HG02970 (cell line): ENCODE data around the gene FBXO28.

Experiments used
- ATAC-seq: cut with Tn5 transposase; IDR thresholded peaks from one replicate; pipeline ENCODE4 v1.9.1; 2021; ENCODE audit warnings: mild to moderate bottlenecking, moderate library complexity, moderate number of reproducible peaks; ENCODE audit not compliant: unreplicated experiment, low FRiP score

The FBXO28 gene

GRCh38 chr1:224149709-224150108 lies 35.8 kb downstream of the FBXO28 start:
- ATAC-seq = no peak

GRCh38 chr1:224151117-224151516 lies 37.2 kb downstream of the FBXO28 start:
- ATAC-seq = no peak

GRCh38 chr1:224157316-224157715 lies 43.4 kb downstream of the FBXO28 start:
- ATAC-seq = no peak

- no peak for ATAC-seq
Observed at GRCh38 chr1:224159541-224159940, 45.6 kb downstream of the FBXO28 start.

GRCh38 chr1:224160171-224160682 lies 46.3 kb downstream of the FBXO28 start:
- no peak for ATAC-seq

GRCh38 chr1:224162768-224163167 lies 48.9 kb downstream of the FBXO28 start:
- ATAC-seq = no peak

- no peak for ATAC-seq
Observed at GRCh38 chr1:224163311-224163710, 49.4 kb downstream of the FBXO28 start.

- ATAC-seq = peak; percentile 70
Observed at GRCh38 chr1:224168859-224169380, 55.0 kb downstream of the FBXO28 start.

- ATAC-seq = no peak
Observed at GRCh38 chr1:224169718-224170270, 55.9 kb downstream of the FBXO28 start.

GRCh38 chr1:224170343-224170742 lies 56.4 kb downstream of the FBXO28 start:
- no peak for ATAC-seq

- ATAC-seq = no peak
Observed at GRCh38 chr1:224170748-224171478, 57.0 kb downstream of the FBXO28 start.

GRCh38 chr1:224172229-224172628 lies 58.3 kb downstream of the FBXO28 start:
- ATAC-seq = no peak

GRCh38 chr1:224173523-224173922 lies 59.6 kb downstream of the FBXO28 start:
- no peak for ATAC-seq

GRCh38 chr1:224175617-224176016 lies 61.7 kb downstream of the FBXO28 start:
- ATAC-seq = no peak

- no peak for ATAC-seq
Observed at GRCh38 chr1:224177356-224177999, 63.6 kb downstream of the FBXO28 start.

- ATAC-seq = no peak
Observed at GRCh38 chr1:224178894-224179293, 65.0 kb downstream of the FBXO28 start.

- no peak for ATAC-seq
Observed at GRCh38 chr1:224180783-224181452, 67.0 kb downstream of the FBXO28 start.

- ATAC-seq = no peak
Observed at GRCh38 chr1:224181453-224181810, 67.5 kb downstream of the FBXO28 start.

- peak; percentile 50 for ATAC-seq
Observed at GRCh38 chr1:224182057-224182865, 68.3 kb downstream of the FBXO28 start.
